ENCODE results near the gene PLEKHG4.

PLEKHG4 gene

DNA sequence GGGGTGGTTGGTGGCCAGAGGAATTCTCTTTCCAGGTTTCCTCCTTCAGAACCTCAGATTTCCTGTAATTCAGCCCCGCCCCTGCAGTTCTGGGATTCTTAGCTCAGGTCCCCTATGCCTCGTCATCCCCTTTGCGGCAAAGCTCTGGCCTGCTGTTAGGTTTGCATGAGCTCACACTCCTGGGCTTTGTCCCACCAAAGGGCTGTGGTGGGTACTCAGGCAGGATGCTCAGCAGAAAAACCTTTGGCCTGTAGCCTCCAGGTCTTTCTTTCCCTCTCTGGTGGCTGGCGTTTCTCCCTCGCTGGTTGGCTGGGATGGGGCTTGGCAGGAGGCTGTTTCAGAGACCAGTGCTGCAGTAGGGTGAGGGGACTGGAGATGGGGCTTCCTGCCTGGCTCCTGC is 9.6 kb upstream of the PLEKHG4 start:
- no peak for DNase-seq (ENCODE audit: low read depth)
- no peak overlapping the region for H3K4me3 ChIP-seq (ENCODE audit: low read length)
- TF ChIP-seq, protein P1, sequence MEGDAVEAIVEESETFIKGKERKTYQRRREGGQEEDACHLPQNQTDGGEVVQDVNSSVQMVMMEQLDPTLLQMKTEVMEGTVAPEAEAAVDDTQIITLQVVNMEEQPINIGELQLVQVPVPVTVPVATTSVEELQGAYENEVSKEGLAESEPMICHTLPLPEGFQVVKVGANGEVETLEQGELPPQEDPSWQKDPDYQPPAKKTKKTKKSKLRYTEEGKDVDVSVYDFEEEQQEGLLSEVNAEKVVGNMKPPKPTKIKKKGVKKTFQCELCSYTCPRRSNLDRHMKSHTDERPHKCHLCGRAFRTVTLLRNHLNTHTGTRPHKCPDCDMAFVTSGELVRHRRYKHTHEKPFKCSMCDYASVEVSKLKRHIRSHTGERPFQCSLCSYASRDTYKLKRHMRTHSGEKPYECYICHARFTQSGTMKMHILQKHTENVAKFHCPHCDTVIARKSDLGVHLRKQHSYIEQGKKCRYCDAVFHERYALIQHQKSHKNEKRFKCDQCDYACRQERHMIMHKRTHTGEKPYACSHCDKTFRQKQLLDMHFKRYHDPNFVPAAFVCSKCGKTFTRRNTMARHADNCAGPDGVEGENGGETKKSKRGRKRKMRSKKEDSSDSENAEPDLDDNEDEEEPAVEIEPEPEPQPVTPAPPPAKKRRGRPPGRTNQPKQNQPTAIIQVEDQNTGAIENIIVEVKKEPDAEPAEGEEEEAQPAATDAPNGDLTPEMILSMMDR (conservative IDR thresholded peaks at IDR 0.05; ENCODE audit: low read depth, low read length) = no peak

DNA sequence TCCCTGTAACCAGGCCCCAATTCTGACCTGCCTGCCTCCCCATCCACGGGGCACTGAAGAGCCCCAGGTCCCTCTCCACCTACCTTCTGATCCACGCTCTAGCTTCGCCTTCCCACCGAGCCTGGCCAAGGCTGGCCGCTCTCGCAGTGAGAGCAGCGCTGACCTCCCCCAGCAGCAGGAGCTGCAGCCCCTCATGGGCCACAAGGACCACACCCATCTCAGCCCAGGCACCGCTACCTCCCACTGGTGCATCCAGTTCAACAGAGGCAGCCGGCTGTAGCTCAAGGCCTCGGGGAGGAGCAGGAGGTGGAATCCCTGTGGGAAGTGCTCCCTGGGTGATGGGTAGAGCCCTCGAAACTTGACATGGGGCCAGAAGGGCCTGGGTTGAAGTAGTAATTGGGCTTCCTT is 8.4 kb upstream of the PLEKHG4 start:
- TF ChIP-seq, protein P1 (conservative IDR thresholded peaks at IDR 0.05; ENCODE audit: low read depth, low read length) = no peak
- DNase-seq (ENCODE audit: low read depth) = no peak
- no peak overlapping the region for H3K4me3 ChIP-seq (ENCODE audit: low read length)

DNA sequence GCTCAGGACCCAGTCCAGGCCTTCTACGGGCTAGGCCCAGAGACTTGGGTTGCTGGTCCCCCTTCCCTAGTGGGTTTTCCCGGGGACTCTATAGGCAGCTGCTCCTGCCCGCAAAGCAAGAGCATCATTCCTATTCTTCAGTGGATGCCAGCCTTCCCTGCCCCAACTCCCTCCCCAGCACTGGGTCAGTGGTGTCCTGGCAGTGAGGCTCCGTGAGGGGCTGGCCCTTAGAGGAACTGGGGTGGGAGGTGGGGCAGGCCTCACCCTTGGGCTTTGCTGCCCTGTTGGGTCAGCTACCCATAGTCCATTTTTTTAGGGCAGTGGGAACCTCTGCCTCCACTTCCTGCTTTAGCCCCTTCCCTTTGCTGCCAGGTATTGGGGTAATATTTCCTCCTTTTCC is 7.9 kb upstream of the PLEKHG4 start:
- H3K4me3 ChIP-seq (ENCODE audit: low read length) = no peak overlapping the region
- TF ChIP-seq, protein P1 (conservative IDR thresholded peaks at IDR 0.05; ENCODE audit: low read depth, low read length) = no peak
- DNase-seq (ENCODE audit: low read depth) = no peak

DNA sequence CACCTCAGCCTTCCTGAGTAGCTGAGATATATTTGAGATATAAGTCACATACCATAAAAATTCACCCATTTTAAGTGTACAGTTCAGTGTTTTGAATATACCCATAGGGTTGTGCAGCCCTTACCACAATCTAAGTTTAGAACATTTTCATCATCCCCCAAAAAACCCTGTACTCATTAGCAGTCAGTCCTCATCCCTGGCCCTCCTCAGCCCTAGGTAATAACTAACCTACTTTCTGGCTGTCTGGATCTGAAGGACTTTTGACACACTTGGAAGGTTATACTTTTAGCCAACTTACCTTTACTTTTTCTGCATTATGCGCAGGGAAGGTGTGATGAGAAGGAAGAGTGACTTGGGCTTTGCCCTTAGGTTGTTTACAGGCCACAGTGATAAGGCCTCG is 4.0 kb upstream of the PLEKHG4 start:
- no peak for DNase-seq (ENCODE audit: low read depth)
- H3K4me3 ChIP-seq (ENCODE audit: low read length) = no peak overlapping the region
- TF ChIP-seq, protein P1 (conservative IDR thresholded peaks at IDR 0.05; ENCODE audit: low read depth, low read length) = no peak

DNA sequence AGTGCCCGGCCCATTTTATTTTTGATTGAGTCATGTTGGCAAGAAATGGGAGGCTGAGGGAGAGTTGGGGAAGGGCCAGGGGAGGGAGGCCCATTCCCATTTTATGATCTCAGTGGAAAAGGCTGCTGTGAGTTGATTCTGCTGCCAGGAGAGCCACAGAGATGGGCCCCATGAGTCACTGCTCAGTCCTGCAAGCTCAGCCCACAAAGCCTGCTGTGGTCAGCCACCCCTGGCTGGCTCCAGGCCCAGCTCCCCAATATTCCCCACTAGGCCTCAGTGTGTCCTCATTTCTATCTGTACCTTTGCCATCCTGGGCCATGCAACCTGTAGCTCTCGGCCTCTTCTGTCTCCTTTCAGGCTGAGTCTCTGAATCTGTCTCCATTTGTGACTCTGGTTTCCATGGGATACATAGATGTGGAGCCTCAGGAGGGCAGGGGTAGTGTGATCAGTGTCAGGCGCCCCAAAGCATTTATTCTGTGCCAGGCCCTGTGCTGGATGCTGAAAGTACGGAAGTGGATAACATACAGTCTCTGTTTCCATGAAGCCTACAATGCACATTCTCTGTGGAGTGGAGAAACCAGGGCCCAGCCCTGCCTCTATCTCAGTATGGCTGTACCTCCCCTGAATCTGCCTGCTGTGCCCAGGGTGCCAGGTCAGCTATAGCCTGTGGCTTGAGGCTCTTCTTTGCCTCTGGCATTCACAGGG is 1.9 kb upstream of the PLEKHG4 start:
- H3K4me3 ChIP-seq (ENCODE audit: low read length) = no peak overlapping the region
- TF ChIP-seq, protein P1 (conservative IDR thresholded peaks at IDR 0.05; ENCODE audit: low read depth, low read length) = no peak
- DNase-seq (ENCODE audit: low read depth) = peak; percentile 88

DNA sequence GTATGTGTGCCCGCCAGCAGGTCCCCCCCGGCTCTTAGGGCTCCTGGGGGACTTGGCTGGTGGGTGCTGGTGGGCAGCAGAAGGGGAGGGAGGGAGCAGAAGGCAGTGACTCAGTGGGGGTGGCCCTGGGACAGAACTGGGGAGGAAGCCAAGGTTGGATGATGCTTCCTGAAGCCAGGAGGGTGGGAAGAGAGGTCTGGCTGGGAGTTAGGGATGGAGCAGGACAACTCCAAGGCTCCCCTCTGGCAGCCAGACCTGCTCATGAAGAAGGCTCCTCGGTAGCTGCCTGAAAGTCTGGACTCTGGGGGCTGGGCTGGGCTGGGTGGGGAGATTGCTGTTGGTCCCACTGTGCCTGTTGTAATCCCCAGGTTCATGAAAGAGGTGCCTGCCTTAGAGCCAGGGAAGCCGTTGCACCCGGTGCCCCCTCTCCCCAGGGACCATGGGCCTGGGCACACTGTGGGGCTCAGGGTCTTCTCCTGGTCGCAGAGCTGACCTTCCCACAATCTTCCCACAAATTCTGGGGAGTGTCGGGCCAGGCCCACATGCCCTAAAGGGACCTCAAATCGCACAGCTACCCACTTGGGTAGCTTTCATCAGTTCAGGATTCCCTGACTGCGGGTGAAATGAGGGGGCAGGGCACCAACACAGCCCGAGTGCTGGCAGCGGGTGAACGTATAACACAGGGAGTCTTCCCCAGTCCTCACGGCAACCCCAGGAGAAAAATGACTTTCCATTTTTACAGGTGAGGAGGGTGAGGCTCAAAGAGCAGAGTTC is 1.1 kb upstream of the PLEKHG4 start:
- TF ChIP-seq, protein P1 (conservative IDR thresholded peaks at IDR 0.05; ENCODE audit: low read depth, low read length) = no peak
- peak overlapping the region; percentile 41 for H3K4me3 ChIP-seq (ENCODE audit: low read length)
- DNase-seq (ENCODE audit: low read depth) = no peak
